Measurements from ENCODE around the gene PCSK1. TPM values are rescaled to one million over a fixed set of nuclear protein-coding genes. Genes with fewer than 3 reads are reported as not detected.

PCSK1 gene
- polyA plus RNA-seq, 1 experiment = not detected

DNA sequence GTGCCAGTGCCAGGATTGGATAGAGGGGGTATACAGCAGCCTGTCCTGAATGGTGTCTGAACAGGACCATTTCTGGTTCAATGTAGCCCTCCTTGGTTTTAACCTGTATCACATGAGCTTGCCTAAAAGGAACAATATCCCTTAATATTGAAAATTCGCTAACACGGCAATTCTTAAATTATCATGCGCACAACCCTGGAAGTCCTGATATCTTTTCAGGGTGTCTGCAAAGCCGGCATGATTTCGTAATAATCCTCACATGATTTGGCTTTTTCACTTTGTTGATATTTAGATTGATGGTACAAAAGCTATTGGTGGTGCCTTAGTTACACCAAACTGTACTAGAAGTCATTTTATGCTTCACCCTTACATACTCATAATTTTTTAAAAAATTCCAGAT lies 53.2 kb downstream of the PCSK1 start:
- Histone ChIP-seq H3K9me3 (ENCODE audit: control insufficient read depth, insufficient read depth, low read length) (no peaks in the 10 kb centered on the region), H3K4me3 (ENCODE audit: low read depth, low read length) (no peak overlapping the region), H3K27me3 (ENCODE audit: control insufficient read depth, insufficient read depth, low read length) (no peaks in the 10 kb centered on the region), H3K27ac (ENCODE audit: low read depth, low read length) (no peak overlapping the region)
- ChIA-PET POLR2A (no interaction called here), CTCF (no interaction called here)
- no peak for DNase-seq (ENCODE audit: low read depth, low spot score)
- TF ChIP-seq, protein P1, sequence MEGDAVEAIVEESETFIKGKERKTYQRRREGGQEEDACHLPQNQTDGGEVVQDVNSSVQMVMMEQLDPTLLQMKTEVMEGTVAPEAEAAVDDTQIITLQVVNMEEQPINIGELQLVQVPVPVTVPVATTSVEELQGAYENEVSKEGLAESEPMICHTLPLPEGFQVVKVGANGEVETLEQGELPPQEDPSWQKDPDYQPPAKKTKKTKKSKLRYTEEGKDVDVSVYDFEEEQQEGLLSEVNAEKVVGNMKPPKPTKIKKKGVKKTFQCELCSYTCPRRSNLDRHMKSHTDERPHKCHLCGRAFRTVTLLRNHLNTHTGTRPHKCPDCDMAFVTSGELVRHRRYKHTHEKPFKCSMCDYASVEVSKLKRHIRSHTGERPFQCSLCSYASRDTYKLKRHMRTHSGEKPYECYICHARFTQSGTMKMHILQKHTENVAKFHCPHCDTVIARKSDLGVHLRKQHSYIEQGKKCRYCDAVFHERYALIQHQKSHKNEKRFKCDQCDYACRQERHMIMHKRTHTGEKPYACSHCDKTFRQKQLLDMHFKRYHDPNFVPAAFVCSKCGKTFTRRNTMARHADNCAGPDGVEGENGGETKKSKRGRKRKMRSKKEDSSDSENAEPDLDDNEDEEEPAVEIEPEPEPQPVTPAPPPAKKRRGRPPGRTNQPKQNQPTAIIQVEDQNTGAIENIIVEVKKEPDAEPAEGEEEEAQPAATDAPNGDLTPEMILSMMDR (IDR thresholded peaks at IDR 0.05; ENCODE audit: low read depth, low read length) = no peak

DNA sequence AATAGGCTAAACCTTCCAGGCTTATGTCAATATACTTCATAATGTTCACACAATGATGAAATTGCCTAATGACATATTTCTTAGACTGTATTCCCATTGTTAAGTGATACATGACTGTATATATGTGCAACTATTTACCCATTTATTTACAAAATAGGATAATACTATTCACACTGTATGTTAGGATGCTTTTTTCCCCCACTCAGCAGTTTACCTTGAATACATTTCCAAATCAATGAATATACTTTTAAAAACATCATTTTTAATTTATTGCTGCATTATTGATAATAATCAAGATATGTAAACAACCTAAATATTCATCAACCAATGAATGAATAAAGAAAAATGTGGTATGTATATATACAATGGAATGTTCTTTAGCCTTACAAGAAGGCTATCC lies 55.5 kb downstream of the PCSK1 start:
- CTCF ChIA-PET = no interaction called here
- no peak for DNase-seq (ENCODE audit: low read depth, low spot score)
- no peak overlapping the region for H3K4me3 ChIP-seq (ENCODE audit: low read depth, low read length)
- H3K9me3 ChIP-seq (ENCODE audit: control insufficient read depth, insufficient read depth, low read length) = no peaks in the 10 kb centered on the region
- H3K27ac ChIP-seq (ENCODE audit: low read depth, low read length) = no peak overlapping the region
- no peaks in the 10 kb centered on the region for H3K27me3 ChIP-seq (ENCODE audit: control insufficient read depth, insufficient read depth, low read length)
- TF ChIP-seq, protein P1 (IDR thresholded peaks at IDR 0.05; ENCODE audit: low read depth, low read length) = no peak
- POLR2A ChIA-PET = no interaction called here

DNA sequence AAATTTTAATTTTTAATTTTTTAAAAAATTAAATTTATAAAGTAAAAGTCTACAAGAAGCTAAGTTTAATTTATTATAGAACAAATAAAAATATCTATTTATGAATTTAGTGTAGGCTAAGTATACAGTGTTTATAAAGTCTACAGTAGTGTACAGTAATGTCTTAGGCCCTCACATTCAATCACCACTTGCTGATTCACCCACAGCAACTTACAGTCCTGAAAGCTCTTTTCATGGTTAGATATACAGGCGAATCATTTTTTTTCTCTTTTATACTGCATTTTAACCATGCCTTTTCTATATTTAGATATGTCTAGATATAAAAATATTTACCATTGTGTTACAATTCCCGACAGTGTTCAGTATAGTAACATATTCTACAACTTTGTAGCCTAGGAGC lies 55.9 kb downstream of the PCSK1 start:
- no peaks in the 10 kb centered on the region for H3K27me3 ChIP-seq (ENCODE audit: control insufficient read depth, insufficient read depth, low read length)
- no peak overlapping the region for H3K4me3 ChIP-seq (ENCODE audit: low read depth, low read length)
- no peaks in the 10 kb centered on the region for H3K9me3 ChIP-seq (ENCODE audit: control insufficient read depth, insufficient read depth, low read length)
- H3K27ac ChIP-seq (ENCODE audit: low read depth, low read length) = no peak overlapping the region
- CTCF ChIA-PET = no interaction called here
- TF ChIP-seq, protein P1 (IDR thresholded peaks at IDR 0.05; ENCODE audit: low read depth, low read length) = no peak
- DNase-seq (ENCODE audit: low read depth, low spot score) = no peak
- POLR2A ChIA-PET = no interaction called here

DNA sequence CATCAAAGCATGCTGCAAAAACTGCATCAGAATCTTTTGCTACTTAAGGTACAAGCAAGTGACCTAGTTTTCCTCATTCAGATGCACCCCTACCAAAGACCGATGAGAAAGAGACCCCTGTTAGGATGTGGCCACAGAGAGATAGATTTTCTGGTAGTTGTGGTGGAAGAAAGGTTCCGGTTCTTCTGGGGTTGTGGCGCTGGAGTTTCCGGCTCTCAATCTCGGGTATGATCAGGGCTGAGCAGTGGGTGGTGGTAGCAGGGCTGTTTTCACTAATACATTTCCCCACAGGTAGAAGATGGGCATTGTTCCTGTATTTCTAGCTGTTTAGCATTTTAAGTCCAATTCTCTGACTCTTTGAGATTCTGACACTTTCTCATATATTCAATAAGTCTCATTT lies 58.4 kb downstream of the PCSK1 start:
- Histone ChIP-seq H3K27me3 (ENCODE audit: control insufficient read depth, insufficient read depth, low read length) (no peaks in the 10 kb centered on the region), H3K9me3 (ENCODE audit: control insufficient read depth, insufficient read depth, low read length) (no peaks in the 10 kb centered on the region), H3K27ac (ENCODE audit: low read depth, low read length) (no peak overlapping the region), H3K4me3 (ENCODE audit: low read depth, low read length) (no peak overlapping the region)
- POLR2A ChIA-PET = no interaction called here
- TF ChIP-seq, protein P1 (IDR thresholded peaks at IDR 0.05; ENCODE audit: low read depth, low read length) = no peak
- CTCF ChIA-PET = no interaction called here
- no peak for DNase-seq (ENCODE audit: low read depth, low spot score)

DNA sequence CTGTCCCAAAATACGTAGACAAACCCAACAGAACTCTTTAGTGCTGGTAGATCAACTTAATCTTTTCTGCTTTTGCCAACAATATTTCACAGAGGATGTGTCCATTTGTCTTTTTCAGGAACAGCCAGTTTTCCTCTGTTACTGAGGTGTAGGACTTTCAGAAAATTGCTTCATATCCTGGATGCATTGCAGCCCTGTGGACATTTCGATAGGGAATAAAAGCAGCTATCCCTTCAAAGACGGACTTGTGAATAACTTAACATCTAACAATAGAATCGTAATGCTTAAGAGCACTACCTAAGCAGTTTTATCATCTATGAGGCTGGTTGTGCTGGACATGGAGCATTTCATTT lies 59.7 kb downstream of the PCSK1 start:
- Histone ChIP-seq H3K27ac (ENCODE audit: low read depth, low read length) (no peak overlapping the region), H3K9me3 (ENCODE audit: control insufficient read depth, insufficient read depth, low read length) (no peaks in the 10 kb centered on the region), H3K27me3 (ENCODE audit: control insufficient read depth, insufficient read depth, low read length) (no peaks in the 10 kb centered on the region), H3K4me3 (ENCODE audit: low read depth, low read length) (no peak overlapping the region)
- ChIA-PET CTCF (no interaction called here), POLR2A (no interaction called here)
- TF ChIP-seq, protein P1 (IDR thresholded peaks at IDR 0.05; ENCODE audit: low read depth, low read length) = no peak
- no peak for DNase-seq (ENCODE audit: low read depth, low spot score)
